ENCODE results near the gene PARPBP. TPM values are rescaled to one million over a fixed set of nuclear protein-coding genes. Genes with fewer than 3 reads are reported as not detected.

PARPBP gene
- total and polyA plus RNA-seq, 2 of the 13 experiments (the other 11 are each of a cell fraction or from before 2014, with no cell fraction given) = 6.7 to 28.4 TPM

GRCh38 chr12:102095677-102096263 lies 24.2 kb upstream of the PARPBP start:
- peak; percentile 9 for DNase-seq (ENCODE audit: low spot score)
- TF ChIP-seq SMC3 (IDR thresholded peaks at IDR 0.05; ENCODE audit: low read length) (peak; percentile 34; the same call in 1 of the 2 replicates), PRMT3 (CRISPR knock-in tag; IDR thresholded peaks at IDR 0.05; ENCODE audit: borderline replicate concordance, low read depth) (no peak), ZNF12 (CRISPR knock-in tag; IDR thresholded peaks at IDR 0.05) (no peak), MATR3 (CRISPR knock-in tag; IDR thresholded peaks at IDR 0.05) (no peak), CTCF (CRISPR knock-in tag; IDR thresholded peaks at IDR 0.05) (peak; percentile 31), STAG1 (CRISPR knock-in tag; IDR thresholded peaks at IDR 0.05) (peak; percentile 51), MYPOP (CRISPR knock-in tag; IDR thresholded peaks at IDR 0.05) (no peak)
- ChIA-PET CTCF (ENCODE audit: low intra/inter-chr PET ratio, low total read pairs) (no interaction called here), POLR2A (no interaction called here)
- H3K27ac ChIP-seq (ENCODE audit: extremely low read length, insufficient read depth, low read length) = no peak overlapping the region
- no peaks in the 10 kb centered on the region for H3K9me3 ChIP-seq (ENCODE audit: low read length)
- in situ Hi-C loops (cut with HindIII; ENCODE audit: extremely low pct_ligation_motif_present, low pct_unique_long_range_greater_than_20kb) = no loop called here
- H3K9ac ChIP-seq (ENCODE audit: insufficient read depth, low read depth, low read length) = no peak overlapping the region
- no peaks in the 10 kb centered on the region for H3K4me1 ChIP-seq (ENCODE audit: insufficient read depth, low read length)
- no peaks in the 10 kb centered on the region for H3K27me3 ChIP-seq (ENCODE audit: control insufficient read depth in 1 of 2, insufficient read depth in 2 of 2, low read length in 2 of 2)
- no TSS peak for BruUV-seq (replicated peaks)
- no peak overlapping the region for H2AFZ ChIP-seq (ENCODE audit: low read length)
- no peaks in the 10 kb centered on the region for H3K79me2 ChIP-seq (ENCODE audit: insufficient read depth, low read length)
- H4K20me1 ChIP-seq (ENCODE audit: insufficient read depth, low read length) = no peaks in the 10 kb centered on the region
- no peak overlapping the region for H3K4me2 ChIP-seq (ENCODE audit: low read depth, low read length)
- peaks cover 1 to 32% of the 10 kb centered on the region in 2 experiments; a peak in 4 of 5 replicates for H3K36me3 ChIP-seq (replicated peaks in 1 of 2; ENCODE audit: control insufficient read depth in 1 of 2, insufficient read depth in 2 of 2, low read length in 2 of 2)
- intact Hi-C loops (cut with micrococcal nuclease; ENCODE audit: unreplicated experiment) = loop anchor here (1.0 to 10.0 kb wide), 5 partner anchors 25 to 669 kb away; partner anchors contain the start of genes IGF1, NUP37 and PARPBP
- WGBS (ENCODE audit: low lambda C conversion rate) = 95% methylated on average over 2 of the region's 2 CpGs
- ATAC-seq = peak; percentile 64; the same call in 2 of the 3 replicates
- no peak overlapping the region for H3K4me3 ChIP-seq (replicated peaks in 1 of 3; ENCODE audit: insufficient read depth in 1 of 3, low read depth in 2 of 3, low read length in 3 of 3)
- peak; percentile 49 for FAIRE-seq
